GM11168 (cell line): ENCODE results near the gene HOXD8.

ENCODE experiments used
- in situ Hi-C: fragments of 300-500 bp; cut with MboI; formaldehyde crosslinking; loops from one replicate; pipeline ENCODE4 v1.12.0; 2022; ENCODE audit warnings: low sequenced_read_pairs; ENCODE audit not compliant: unreplicated experiment

Gene HOXD8

DNA sequence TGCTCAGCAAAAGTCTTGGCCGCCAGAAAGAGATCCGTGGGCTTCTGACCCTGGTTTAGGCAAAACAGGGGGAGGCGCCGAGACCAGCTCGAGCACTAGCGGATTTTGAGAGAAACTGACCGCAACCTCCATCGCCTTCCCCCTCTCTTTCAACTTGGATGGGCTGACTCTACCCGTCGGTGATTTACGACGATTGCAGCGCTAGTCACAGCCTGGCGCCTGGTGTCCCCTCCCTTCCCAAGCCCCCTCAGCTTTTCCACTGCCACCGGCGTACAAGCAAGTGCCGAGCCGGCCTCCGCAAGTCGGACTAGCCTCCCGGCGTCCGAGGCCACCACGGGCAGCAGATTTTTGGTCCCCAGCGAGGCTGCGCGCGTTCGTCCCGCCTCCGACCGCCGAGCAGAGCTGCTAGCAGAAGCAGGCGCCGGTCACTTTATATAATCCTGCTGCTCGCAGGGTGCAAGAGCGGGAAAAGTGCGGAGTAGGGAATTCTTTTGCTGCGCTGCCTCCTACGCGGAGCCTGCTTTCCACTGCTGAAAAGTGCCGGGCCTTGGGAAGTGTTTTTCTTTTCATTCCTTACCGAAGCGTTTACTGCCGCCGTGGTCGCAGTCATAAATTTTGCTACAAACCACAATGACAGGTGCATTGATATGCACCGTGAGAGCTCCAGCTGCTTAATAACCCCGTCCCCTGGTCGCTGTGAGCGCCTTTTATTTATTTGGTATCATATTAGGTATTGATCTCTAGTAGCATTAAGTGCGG, 35.3 kb downstream of the HOXD8 start:
- in situ Hi-C loops = no loop called here

DNA sequence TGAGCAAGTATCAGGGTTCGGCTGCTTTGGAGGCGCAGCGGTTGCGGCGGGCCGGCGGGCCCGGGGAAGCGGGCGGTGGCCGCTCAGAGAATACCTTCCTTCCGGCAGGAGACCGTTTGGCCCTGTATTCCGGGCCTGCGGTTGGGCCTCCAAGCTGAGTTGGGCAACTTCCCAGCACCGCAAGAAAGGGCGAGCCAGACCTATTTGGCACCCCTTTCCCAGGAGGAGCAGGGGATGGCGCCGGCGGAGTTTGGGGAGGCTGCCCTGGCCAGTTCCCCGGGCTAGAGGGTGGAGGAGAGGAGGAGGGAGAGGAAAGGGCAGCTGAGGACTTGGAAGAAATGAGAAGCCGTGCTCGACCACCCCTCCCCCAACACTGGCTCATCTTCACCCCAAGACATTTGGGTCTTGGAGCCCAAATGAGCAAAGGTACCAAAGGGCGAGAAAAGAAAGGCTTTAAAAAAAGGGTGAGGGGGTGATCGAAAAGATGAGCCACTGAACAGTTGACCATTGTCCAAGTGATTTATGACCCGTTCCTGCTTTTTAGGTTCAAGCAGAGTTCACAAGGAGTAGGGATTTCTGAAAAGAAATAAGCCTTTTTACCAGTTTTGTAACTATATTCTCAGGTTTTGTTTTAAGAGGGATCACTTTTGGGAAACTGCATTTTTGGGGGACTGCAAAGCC, 36.0 kb downstream of the HOXD8 start:
- in situ Hi-C loops = no loop called here

DNA sequence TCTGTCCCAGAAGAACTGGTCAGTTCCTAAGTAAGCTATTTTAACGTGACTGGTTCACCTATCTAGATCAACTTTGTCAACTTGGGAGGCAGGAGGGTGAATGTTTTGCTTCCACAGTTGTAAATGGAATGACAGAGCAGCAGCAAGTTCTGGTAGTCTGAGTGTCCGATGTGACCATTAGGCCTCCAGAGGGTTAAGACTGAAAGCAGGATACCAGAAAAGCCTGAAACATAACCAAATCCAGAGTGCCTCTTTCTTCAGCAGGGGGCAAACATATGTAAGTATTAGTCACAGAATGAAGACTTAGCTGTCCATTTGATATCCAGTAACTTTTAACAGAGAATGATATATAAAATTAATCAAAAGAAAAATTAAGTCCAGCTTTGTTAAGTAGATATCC, 36.8 kb downstream of the HOXD8 start:
- in situ Hi-C loops = no loop called here

DNA sequence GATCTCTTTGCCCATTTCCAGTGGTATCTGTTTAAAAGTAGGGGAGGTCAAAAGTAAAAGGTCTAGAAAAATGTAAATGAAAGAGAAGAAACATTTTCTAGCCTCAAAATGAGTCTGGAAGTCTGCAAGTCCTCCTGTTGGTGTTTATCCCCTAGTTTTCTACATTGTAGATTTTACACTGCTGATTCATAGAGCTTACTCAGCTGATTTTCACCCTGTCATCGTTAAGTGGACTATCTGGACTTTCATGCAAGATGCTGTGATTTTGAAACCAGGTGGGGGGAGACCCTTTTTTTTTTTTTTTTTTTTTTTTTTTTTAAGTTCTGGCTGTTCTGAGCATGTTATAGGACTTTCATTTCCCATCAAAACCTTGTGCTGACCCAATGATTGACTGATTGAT, 37.9 kb downstream of the HOXD8 start:
- in situ Hi-C loops = no loop called here

DNA sequence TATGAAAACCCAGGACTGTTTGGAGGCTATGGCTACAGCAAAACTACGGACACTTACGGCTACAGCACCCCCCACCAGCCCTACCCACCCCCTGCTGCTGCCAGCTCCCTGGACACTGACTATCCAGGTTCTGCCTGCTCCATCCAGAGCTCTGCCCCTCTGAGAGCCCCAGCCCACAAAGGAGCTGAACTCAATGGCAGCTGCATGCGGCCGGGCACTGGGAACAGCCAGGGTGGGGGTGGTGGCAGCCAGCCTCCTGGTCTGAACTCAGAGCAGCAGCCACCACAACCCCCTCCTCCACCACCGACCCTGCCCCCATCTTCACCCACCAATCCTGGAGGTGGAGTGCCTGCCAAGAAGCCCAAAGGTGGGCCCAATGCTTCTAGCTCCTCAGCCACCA, 39.7 kb downstream of the HOXD8 start:
- in situ Hi-C loops = no loop called here

DNA sequence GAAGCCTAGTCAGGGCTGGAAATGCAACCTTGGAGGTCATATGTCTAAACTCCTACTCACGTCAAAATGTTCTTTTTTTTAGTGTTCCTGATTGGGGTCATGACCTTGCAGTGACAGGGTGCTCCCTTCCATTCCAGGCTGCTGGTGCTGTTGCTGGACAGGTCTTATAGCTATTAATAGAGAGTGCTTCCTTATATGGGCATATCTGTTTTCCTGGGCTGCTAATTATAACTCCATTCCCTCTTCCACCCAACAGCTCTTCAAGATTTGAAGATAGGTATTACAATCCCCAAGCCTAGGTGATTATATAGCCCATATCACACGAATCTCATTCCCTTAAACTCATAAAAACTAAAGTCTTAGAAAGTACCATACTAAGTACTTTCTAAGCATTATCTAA, 40.2 kb downstream of the HOXD8 start:
- in situ Hi-C loops = no loop called here

DNA sequence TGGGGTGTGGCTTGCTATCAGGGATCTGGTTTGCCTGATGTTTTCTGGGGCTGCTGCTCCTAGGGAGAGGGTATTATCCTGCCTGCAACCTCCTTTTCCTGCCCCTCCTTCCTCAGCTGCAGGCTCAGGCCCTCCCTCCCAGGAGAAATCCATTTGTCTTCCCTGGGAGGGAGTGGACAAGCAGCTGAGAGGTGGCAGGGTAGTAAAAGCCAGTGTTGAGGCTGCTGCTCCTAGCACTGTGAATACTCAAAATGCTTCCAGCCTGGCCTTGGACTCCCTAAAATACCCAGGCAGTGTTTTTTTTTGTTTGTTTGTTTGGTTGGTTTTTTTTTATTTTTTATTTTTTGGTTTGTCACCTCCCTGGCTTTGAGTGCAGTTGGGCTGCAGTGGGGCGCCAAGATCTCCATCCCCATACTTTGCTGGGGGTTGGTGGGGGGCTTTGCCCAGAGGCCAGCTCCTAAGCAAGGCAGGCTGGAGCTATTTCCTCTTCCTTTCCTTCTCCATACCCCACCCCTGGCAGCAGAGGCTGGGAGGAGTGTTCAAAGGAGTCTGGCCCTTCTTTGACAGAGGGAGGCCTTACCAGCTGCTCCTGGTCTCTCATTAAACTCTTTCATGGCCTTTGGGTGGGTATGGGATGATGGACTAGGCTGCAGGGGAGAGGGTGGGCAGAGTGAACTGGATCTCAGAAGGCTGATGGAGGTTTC, 41.2 kb downstream of the HOXD8 start:
- in situ Hi-C loops = no loop called here

DNA sequence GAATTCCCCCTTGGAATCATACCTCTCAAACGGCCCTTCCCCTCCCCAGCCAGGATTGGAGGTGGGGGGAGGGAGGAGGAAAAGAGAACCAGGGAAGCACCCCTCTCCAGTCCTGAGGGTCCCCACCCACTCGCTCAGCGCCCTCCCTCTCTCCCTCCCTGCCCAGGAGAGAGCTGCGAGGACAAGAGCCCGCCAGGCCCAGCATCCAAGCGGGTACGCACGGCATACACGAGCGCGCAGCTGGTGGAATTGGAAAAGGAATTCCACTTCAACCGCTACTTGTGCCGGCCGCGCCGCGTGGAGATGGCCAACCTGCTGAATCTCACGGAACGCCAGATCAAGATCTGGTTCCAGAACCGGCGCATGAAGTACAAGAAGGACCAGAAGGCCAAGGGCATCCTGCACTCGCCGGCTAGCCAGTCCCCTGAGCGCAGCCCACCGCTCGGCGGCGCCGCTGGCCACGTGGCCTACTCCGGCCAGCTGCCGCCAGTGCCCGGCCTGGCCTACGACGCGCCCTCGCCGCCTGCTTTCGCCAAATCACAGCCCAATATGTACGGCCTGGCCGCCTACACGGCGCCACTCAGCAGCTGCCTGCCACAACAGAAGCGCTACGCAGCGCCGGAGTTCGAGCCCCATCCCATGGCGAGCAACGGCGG, 42.0 kb downstream of the HOXD8 start:
- in situ Hi-C loops = no loop called here

DNA sequence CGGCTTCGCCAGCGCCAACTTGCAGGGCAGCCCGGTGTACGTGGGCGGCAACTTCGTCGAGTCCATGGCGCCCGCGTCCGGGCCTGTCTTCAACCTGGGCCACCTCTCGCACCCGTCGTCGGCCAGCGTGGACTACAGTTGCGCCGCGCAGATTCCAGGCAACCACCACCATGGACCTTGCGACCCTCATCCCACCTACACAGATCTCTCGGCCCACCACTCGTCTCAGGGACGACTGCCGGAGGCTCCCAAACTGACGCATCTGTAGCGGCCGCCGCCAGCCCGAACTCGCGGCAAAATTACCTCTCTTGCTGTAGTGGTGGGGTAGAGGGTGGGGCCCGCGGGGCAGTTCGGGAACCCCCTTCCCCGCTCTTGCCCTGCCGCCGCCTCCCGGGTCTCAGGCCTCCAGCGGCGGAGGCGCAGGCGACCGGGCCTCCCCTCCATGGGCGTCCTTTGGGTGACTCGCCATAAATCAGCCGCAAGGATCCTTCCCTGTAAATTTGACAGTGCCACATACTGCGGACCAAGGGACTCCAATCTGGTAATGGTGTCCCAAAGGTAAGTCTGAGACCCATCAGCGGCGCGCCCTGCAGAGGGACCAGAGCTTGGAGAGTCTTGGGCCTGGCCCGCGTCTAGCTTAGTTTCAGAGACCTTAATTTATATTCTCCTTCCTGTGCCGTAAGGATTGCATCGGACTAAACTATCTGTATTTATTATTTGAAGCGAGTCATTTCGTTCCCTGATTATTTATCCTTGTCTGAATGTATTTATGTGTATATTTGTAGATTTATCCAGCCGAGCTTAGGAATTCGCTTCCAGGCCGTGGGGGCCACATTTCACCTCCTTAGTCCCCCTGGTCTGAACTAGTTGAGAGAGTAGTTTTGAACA, 42.7 kb downstream of the HOXD8 start:
- in situ Hi-C loops = no loop called here

DNA sequence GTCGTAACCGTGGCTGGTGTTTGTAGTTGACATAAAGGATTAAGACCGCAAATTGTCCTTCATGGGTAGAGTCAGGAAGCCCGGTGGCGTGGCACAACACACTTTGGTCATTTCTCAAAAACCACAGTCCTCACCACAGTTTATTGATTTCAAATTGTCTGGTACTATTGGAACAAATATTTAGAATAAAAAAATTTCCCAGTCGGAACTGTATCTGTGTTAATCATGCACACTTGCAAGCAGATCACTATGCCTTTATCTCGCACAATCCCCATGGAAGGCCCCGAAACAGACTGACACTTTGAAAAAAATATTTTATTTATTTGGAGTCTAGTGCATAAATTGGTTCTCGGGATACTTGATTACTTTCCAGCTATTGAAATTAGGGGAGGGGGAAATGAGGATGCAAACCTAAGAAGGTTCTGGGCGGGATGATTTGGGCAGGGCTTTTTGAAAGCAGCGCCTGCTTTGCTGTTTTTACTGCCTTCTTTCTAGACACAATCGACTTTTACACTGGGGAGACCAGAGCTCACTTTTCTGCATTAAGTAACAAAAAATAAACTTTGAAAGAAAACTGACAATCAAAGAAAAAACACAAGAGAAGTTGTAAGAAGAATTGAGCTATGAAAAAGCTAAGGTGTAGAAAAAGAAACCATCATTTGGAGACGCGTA, 43.5 kb downstream of the HOXD8 start:
- in situ Hi-C loops = no loop called here

DNA sequence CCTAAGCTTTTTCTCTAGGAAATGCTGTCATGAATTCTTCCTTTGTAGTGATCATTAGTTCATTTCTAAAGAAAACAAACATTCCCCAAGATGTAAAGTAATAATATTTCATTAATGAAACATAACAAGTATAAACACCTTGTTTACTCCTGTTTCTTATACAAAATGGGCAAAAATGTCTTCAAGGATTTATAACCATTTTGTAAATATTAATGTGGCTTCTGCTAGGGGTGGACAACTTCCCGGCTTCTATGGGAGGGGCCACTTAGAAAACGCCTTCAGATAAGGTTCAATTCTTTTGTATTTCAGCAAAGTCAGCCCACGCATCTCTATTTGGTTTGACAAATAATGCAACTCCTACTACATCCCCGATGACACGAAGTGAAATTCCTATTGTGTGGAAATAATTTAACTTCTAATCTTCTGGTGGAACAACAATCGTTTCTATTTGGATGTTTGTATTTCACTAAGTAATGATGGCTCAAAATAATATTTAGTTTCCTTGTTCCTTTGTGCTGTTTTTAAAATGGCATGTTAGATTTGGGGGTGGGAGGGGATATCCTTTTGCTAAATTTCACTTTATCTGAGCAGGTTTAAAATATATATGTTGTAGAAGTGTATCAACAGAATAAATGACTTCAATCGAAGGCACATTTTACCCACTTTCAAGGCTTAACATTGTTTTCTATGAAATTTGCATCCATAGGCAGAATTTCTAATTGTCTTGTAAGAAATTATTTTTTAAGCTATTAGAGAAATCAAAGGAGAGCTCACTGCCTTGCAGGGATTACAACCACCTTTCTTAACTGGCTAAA, 44.3 kb downstream of the HOXD8 start:
- in situ Hi-C loops = no loop called here

DNA sequence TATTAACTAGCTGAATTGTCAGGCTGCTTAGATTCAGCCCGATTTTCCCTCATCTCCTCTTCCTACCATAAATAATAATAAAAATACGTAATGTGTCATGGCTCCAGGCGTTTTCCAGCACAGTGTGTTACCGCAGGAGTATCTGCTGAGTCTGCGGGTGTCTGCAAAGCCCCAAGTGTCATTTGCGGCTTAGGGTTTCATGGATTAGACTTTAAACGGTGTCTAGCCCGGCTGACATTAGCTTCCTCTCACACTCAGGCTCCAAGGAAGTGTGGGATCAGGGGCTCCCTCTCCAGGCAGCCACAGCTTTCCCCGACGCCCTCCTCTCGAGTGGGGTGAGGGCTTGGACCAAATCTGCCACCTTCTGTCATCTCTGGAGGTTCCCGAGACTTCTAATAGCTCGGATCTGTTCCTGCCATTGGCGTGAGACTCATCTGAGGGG, 44.9 kb downstream of the HOXD8 start:
- in situ Hi-C loops = no loop called here

DNA sequence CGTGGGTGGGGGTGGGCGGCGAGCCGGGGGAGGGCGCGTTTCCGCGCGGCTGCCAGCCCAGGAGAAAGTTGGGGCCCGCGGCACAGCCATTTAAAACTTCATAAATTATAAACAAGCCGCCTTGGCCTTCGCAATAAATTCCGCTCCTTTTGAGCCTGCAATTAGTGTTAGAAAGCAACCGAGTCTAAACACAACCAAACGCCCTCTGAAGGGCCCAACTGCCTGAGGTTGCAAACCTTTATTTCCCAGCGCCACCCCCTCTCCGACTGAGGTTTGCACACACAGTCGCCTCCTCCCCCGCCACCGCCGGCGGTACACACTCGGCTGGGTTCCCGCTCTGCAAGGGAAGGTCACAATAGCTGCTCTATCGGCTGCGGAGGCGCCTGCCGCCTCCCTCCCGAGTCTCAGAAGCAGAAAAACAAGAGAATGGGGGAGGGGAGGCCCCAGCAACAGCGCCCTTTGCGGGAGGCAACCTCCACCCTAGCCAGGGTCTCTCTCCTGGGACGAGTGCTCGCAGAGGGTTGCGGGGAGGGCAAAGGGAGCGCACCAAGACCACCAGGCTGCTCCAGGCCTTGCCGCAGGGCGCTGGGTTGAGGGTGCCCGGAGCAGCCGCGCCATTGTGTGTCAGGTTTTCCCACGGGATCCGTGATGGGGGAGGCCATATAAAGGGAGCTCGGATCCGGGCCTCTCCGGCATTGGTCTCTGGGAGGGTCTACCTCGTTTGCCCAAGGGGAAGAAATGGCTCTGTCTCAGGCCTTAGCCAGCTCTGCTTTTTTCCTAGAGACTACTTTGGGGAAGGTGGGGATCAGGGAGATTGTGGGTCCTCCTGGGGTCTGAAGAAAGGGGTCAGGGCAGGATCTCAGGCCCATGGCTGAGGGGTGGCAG, 45.6 kb downstream of the HOXD8 start:
- in situ Hi-C loops = no loop called here

DNA sequence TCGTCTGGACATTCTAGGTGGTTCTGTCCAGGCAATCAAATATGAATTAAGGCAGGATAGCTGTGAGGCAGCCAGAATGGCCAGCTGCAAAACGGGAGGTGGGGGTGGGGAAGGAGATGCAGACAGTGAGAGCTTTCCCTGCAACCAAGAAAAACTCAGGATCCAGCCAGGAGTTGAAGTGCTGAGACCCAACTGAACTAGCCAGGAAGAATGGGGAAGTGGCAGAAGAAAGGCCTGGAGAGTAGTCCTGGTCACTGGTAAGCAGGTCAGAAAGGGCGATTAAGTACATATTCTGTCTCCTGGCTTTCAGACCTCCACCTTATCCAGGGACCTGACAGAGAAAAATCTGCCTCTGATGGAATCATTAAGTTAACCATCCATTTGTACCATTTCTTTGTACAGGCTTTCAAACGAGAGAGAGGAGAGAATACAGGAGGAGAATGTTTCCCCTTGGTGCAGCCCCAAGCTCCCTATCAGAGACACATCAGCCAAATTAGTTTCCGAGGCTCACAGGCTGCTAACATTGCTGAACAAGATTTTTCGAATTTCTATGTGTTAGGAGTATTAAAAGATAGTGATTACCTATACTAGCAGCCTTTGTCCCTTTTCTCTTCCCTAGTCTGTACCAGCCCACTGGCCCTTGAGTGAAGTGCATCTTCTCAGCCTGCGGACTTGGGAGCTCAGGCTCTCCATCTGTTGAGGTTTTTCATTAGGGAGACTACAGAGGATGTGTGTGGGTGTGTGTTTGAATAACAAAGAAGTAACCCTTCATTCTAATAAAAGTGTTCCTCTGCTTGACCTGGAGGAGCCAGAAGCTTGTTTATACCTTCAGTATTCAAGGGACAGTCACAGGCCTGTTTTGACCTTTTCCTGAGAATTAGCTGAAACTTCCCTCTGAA, 46.5 kb downstream of the HOXD8 start:
- in situ Hi-C loops = no loop called here

DNA sequence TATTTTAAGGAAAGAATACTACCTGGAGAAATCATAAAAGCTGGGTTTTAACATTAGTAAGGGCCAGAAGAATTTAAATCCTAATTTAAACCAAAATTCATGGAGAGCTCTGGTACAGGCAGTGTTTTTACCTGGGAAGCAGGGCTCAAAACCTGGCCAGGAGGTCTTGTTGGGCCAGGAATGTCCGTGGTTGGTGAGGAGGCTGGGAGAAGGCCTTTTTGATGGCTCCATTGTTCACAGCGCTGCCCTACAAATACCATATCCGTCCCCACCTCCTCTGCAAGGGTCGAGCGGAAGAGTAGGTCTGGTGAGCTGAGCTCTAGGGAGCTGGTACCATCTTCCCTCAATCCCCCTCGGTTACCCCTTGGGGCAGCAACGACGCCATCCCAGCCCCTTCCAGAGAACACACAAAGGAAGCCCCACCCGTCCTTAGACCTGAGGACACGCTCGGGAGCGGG, 48.1 kb downstream of the HOXD8 start:
- in situ Hi-C loops = no loop called here

DNA sequence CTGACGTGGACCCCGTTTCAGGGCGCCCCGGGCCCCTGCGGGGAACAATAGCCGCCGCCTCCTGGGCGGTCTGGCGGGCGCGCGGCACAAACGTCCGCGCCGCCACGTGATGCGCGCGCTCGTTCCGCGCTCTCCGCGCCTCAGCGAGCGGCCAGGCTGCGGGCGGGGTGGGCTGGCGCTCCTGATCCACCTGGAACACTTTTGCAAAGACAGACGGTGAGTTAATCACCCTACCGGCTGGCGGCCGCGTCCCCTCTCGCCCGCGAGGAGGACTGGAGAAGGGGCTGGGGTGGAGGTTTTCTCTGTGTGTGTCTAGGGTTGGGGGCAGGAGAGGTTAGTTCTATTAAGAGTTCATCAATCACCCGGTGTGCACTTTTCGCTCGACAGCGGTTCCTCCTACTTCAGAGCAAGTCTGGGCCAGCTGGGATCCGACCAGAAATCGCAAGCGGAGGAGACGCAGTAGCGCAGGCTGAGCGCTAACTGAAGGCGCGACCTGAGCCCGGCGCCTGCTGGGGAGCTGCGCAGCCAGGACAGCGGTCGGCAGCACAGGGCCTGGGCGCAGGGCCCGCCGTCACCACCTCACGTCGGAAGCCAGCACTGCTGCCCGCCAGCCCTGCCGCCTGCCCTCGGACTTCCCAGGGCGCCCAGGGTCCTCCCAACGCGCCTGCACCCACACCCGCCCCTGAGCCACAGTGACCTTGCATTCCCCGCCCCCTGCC, 48.7 kb downstream of the HOXD8 start:
- in situ Hi-C loops = no loop called here
